Measurements from ENCODE around the gene SHISA5. TPM values are rescaled to one million over a fixed set of nuclear protein-coding genes. Genes with fewer than 3 reads are reported as not detected.

The SHISA5 gene
- total RNA-seq, 1 donor from 2014 or later, result 188 TPM

GRCh38 chr3:48451270-48451669 is 52.7 kb downstream of the SHISA5 start:
- H3K4me1 Mint-ChIP-seq (ENCODE audit: low read depth), result peaks cover 23% of the 10 kb centered on the region

DNA sequence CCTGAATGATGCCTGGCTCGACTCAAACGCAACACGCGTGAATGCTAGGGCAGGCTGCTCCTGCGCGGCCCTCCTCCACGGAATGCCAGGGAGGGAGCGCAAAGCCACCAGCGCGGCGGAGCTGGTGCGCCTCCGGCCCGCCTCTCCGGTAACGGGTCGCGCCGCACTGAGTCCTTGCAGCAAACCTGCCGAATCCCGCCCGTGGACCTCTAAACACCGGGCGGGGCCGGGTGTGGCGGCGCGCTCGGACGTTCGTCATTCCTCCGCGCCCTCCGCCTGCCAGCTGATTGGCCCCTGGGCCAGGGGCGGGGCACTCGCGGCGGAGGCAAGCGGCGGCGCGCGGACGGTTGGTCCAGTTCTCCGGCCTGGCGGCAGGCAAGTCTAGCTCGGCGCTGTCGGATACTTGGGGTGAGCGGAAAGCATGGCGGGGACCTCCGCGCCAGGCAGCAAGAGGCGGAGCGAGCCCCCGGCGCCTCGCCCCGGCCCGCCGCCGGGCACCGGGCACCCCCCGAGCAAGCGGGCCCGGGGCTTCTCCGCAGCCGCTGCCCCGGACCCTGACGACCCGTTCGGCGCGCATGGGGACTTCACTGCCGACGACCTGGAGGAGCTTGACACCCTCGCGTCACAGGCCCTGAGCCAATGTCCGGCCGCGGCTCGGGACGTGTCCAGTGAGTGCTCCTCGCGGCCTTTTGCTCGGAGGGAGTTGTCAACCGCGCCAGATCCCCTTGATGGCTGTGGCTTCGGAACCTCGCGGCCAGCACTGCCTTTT is 57.4 kb downstream of the SHISA5 start, which contains the start of gene ATRIP:
Gene ATRIP (plus strand): TSS at position 313 of the 769 bp plus-strand sequence. CDS start 109 bp downstream, at position 422.
- peak; percentile 97 for DNase-seq (ENCODE audit: low spot score)
- TF ChIP-seq, protein P1, sequence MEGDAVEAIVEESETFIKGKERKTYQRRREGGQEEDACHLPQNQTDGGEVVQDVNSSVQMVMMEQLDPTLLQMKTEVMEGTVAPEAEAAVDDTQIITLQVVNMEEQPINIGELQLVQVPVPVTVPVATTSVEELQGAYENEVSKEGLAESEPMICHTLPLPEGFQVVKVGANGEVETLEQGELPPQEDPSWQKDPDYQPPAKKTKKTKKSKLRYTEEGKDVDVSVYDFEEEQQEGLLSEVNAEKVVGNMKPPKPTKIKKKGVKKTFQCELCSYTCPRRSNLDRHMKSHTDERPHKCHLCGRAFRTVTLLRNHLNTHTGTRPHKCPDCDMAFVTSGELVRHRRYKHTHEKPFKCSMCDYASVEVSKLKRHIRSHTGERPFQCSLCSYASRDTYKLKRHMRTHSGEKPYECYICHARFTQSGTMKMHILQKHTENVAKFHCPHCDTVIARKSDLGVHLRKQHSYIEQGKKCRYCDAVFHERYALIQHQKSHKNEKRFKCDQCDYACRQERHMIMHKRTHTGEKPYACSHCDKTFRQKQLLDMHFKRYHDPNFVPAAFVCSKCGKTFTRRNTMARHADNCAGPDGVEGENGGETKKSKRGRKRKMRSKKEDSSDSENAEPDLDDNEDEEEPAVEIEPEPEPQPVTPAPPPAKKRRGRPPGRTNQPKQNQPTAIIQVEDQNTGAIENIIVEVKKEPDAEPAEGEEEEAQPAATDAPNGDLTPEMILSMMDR (IDR thresholded peaks at IDR 0.05), result peak; percentile 30
- Mint-ChIP-seq H3K4me3 (ENCODE audit: unreplicated experiment) (peak within 1 kb of the TSS; percentile 94), H3K27ac (ENCODE audit: unreplicated experiment) (peak within 1 kb of the TSS; percentile 95), H3K9me3 (ENCODE audit: low read depth) (no peaks in the 10 kb centered on the region), H3K4me1 (ENCODE audit: low read depth) (peaks cover 40% of the 10 kb centered on the region), H3K27me3 (ENCODE audit: low read depth) (no peaks in the 10 kb centered on the region), H3K36me3 (ENCODE audit: low read depth) (peaks cover 12% of the 10 kb centered on the region)

More at GRCh38 chr3:48451270-48451669, 52.7 kb downstream of the SHISA5 start:
- Mint-ChIP-seq H3K9me3 (ENCODE audit: low read depth) (no peaks in the 10 kb centered on the region), H3K4me3 (ENCODE audit: unreplicated experiment) (no peak overlapping the region), H3K27me3 (ENCODE audit: low read depth) (no peaks in the 10 kb centered on the region), H3K36me3 (ENCODE audit: low read depth) (peaks cover 16% of the 10 kb centered on the region), H3K27ac (ENCODE audit: unreplicated experiment) (no peak overlapping the region)
- TF ChIP-seq, protein P1 (IDR thresholded peaks at IDR 0.05), result no peak
- DNase-seq (ENCODE audit: low spot score), result no peak

DNA sequence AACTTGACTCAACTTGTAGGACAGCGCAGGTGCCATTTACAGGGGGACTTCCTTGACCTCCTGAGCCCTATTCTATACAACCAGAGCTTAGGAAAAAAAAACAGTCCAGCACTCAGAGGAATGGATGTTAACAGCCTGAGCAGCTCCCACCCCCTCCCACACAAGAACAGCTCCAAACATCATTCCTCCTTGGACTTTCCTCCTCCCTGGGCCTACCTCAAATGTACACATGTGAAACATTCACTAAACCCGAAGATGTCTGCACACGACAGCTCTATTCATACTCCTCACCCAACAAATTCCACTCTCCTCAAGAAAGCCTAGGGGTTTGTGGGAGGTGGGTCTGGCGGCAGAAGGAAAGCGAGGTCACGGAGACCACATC is 57.9 kb downstream of the SHISA5 start:
- Mint-ChIP-seq H3K27me3 (ENCODE audit: low read depth) (no peaks in the 10 kb centered on the region), H3K9me3 (ENCODE audit: low read depth) (no peaks in the 10 kb centered on the region), H3K27ac (ENCODE audit: unreplicated experiment) (peak overlapping the region; percentile 95), H3K4me1 (ENCODE audit: low read depth) (peaks cover 46% of the 10 kb centered on the region), H3K36me3 (ENCODE audit: low read depth) (peaks cover 10% of the 10 kb centered on the region), H3K4me3 (ENCODE audit: unreplicated experiment) (peak overlapping the region; percentile 94)
- TF ChIP-seq, protein P1 (IDR thresholded peaks at IDR 0.05), result no peak
- DNase-seq (ENCODE audit: low spot score), result no peak

DNA sequence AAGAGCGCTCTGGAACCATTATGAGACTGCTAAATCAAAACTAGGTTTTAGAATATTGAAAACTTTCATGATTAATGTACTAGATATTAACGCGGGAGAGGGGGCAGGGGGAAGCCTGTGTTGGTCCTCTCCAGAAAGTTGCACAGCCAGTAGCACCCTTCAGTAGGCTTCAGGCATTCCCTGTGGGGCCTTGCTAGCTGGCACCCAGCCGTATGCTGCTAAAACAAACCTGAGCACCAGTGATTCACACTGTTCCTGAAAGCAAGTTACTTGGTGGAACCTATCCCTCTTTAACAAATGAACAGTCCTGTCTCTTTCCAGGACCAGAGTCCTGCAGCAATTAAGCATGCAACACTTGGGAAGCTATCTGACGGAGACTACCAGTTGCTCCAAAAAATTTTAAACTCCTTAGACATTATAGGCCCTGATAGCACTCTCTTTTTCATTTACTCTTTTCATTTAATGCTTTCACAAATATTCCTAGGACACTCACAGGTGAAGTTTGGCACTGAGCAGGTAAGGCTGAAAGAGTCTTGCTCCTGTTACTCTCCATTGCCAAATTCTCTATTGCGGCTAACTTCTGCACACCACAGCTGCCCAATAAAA is 58.6 kb downstream of the SHISA5 start:
- H3K4me3 Mint-ChIP-seq (ENCODE audit: unreplicated experiment), result peak overlapping the region; percentile 94
- H3K9me3 Mint-ChIP-seq (ENCODE audit: low read depth), result no peaks in the 10 kb centered on the region
- no peaks in the 10 kb centered on the region for H3K27me3 Mint-ChIP-seq (ENCODE audit: low read depth)
- peaks cover 51% of the 10 kb centered on the region for H3K4me1 Mint-ChIP-seq (ENCODE audit: low read depth)
- peak overlapping the region; percentile 95 for H3K27ac Mint-ChIP-seq (ENCODE audit: unreplicated experiment)
- TF ChIP-seq, protein P1 (IDR thresholded peaks at IDR 0.05), result no peak
- no peak for DNase-seq (ENCODE audit: low spot score)
- peaks cover 10% of the 10 kb centered on the region for H3K36me3 Mint-ChIP-seq (ENCODE audit: low read depth)

GRCh38 chr3:48441940-48442339 is 62.0 kb downstream of the SHISA5 start:
- Mint-ChIP-seq H3K4me1 (ENCODE audit: low read depth) (peaks cover 45% of the 10 kb centered on the region), H3K27me3 (ENCODE audit: low read depth) (no peaks in the 10 kb centered on the region), H3K9me3 (ENCODE audit: low read depth) (no peaks in the 10 kb centered on the region), H3K4me3 (ENCODE audit: unreplicated experiment) (peak overlapping the region; percentile 92), H3K27ac (ENCODE audit: unreplicated experiment) (peak overlapping the region; percentile 93), H3K36me3 (ENCODE audit: low read depth) (peaks cover 5% of the 10 kb centered on the region)
- TF ChIP-seq, protein P1 (IDR thresholded peaks at IDR 0.05), result no peak
- DNase-seq (ENCODE audit: low spot score), result no peak

All from chondrocyte (in vitro differentiated cells).